Measurements from ENCODE around the gene NDUFB10.
"Not testable (repeated sequence)": the region's sequence is repeated elsewhere in the genome, so short reads cannot be mapped to it uniquely, and the experiment has no call there.

The NDUFB10 gene

DNA sequence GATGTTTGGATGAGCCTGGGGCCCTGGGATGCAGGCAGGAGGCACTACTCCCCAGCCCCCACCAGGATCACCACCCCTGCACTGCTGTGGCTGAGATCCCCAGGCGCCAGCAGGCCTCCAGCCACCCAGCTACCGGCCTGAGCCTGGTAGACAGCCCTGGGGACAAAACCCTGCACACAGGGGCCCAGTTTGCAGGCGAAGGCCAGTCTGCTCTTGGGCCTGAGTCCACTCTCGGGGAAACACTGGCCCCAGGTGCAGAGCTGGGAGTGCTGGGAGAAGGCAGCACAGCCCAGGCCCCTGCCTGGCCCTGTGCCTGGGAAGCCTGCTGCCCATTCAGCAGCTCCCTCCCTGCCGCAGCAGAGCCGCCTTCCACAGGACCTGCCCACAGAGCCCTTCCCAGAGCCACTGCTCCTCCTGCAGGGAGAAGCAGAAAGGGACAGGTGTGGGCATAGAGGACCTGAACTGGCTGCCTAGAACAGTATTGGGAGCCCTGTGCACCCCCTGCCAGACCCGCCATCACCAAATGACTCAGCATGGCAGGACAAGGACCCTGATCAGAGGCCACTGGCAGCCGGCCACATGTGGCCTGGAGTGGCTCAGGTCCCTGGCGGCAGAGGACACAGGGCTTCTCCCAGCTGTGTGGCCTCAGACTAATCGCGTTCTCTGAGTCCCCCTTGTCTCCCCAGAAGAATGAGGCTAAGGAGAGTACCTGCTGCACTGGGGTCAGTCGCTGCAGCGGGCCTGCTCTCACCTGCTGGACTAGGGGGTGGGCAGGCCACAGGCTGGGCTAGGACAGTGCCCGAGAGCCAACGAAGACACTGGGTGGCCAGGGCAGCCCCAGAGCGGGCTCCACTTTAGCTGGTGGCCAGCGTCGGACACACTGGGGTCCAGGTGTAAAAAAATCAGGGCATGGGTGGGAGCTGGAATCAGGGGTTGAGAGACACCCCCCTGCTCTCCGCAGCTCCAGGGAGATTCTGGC lies 27.0 kb upstream of the NDUFB10 start:
- no peaks in the 10 kb centered on the region for H3K4me1 Mint-ChIP-seq
- H3K27me3 Mint-ChIP-seq = no peaks in the 10 kb centered on the region

DNA sequence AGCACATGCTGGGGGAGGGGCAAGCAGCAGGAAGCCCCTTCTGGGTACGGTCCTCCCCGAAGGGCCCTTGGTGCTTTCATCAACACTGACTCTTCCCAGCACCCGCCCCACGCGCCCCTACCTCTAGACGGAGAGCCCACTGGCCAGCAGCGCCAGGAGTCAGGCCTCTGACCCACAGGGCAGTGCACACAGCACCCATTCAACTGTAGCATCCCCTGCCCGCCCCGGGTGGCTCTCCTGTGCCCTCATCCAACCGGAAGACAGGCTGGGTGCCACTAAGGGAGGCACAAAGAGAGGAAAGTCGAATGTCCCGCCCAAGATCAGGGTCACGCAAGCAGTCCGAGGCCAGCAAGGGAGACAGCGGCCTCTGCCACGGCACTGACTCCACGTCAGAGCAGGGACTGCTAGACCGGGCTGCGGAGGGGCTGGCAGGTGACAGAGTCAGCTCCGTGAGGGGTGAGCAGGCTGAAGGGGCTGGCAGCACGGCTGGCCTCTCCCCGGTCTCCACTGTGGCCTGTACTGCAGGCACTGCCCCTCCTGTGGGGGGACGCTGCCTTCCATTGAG lies 26.2 kb upstream of the NDUFB10 start:
- Mint-ChIP-seq H3K27me3 (no peaks in the 10 kb centered on the region), H3K9me3 (no peaks in the 10 kb centered on the region), H3K36me3 (ENCODE audit: insufficient read depth) (peaks cover 8% of the 10 kb centered on the region), H3K27ac (ENCODE audit: low read depth) (no peak overlapping the region), H3K4me1 (no peaks in the 10 kb centered on the region), H3K4me3 (no peak overlapping the region)
- no peak for ATAC-seq (replicated peaks; ENCODE audit: extremely low read depth, poor library complexity, severe bottlenecking)
- no peak for DNase-seq (ENCODE audit: low spot score in 2 of 2)

More for the DNA sequence above, 27.0 kb upstream of the NDUFB10 start:
- no peak overlapping the region for H3K4me3 Mint-ChIP-seq
- no peak for DNase-seq (ENCODE audit: low spot score in 2 of 2)
- no peak for ATAC-seq (replicated peaks; ENCODE audit: extremely low read depth, poor library complexity, severe bottlenecking)
- no peak overlapping the region for H3K27ac Mint-ChIP-seq (ENCODE audit: low read depth)
- peaks cover 8% of the 10 kb centered on the region for H3K36me3 Mint-ChIP-seq (ENCODE audit: insufficient read depth)
- no peaks in the 10 kb centered on the region for H3K9me3 Mint-ChIP-seq

DNA sequence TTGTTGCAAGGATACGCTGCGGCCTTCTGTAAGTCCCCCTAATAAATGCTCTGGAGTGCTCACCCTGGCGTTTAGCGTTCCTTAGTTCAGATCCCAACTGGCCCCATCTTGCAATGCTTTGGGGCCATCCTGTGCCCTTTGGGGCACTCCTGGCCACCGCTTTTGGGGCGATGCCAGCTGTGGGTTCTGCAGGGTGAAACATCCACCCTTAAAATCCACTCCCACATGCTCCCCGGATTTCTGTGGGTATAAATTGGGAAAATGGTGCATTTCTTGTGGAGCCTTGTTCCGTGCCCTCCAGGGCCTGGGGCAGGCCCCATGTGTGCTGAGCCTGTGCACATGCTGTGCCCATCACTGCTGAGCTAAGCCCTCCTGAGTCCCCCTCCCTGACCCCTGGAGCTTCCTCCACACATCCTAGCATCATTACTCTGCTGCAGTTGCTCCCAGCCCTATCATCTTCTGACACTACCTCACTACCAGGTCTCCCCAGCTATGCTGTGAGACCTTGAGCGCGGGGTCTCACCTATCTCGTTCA lies 22.3 kb upstream of the NDUFB10 start:
- ATAC-seq (replicated peaks; ENCODE audit: extremely low read depth, poor library complexity, severe bottlenecking) (no peak), DNase-seq (ENCODE audit: low spot score in 2 of 2) (no peak)
- Mint-ChIP-seq H3K4me1 (peaks cover 7% of the 10 kb centered on the region), H3K27me3 (no peaks in the 10 kb centered on the region), H3K36me3 (ENCODE audit: insufficient read depth) (peaks cover 8% of the 10 kb centered on the region), H3K4me3 (no peak overlapping the region), H3K27ac (ENCODE audit: low read depth) (no peak overlapping the region), H3K9me3 (no peaks in the 10 kb centered on the region)

DNA sequence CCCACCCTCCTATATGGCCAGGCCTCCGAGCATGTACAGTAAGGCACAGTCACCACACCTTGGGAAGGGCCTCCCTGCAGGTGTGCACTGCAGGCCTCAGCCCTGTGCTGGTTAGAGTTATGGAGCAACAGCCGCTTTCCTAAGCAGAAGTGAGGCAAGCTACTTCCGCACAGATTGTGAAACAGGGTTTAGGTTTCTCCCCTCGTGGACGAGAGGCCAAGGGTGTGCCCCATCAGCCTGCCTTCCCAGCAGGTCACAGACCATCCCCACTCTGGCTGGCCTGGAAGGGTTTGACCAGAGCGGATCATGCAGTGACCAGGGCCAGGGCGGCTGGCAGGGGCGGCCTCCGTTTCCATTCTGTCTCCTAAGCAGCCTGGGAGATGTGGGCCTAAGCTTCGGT lies 21.0 kb upstream of the NDUFB10 start:
- DNase-seq (ENCODE audit: low spot score in 2 of 2) (no peak), ATAC-seq (replicated peaks; ENCODE audit: extremely low read depth, poor library complexity, severe bottlenecking) (no peak)
- peaks cover 8% of the 10 kb centered on the region for H3K36me3 Mint-ChIP-seq (ENCODE audit: insufficient read depth)
- no peak overlapping the region for H3K27ac Mint-ChIP-seq (ENCODE audit: low read depth)
- peaks cover 11% of the 10 kb centered on the region for H3K4me1 Mint-ChIP-seq
- no peak overlapping the region for H3K4me3 Mint-ChIP-seq
- no peaks in the 10 kb centered on the region for H3K27me3 Mint-ChIP-seq
- no peaks in the 10 kb centered on the region for H3K9me3 Mint-ChIP-seq

DNA sequence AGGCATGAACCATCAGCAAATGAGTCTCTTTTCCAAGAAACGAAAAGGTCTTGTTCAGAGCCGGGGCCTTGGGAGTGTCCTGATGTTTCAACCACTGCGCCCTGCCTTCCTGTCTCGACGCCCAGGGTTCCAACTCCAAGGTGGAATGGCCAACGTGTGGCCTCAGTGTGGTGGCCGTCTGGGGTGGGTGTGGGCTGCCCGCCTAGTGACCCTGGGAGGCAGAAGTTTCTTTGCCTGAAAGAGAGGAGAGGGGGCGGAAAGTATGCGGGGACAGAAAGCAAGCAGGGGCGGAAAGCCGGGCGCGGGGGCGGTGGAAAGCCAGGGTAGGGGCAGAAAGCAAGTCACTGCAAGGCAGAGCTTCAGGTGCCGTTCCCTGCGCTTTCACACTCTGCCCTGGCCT lies 20.4 kb upstream of the NDUFB10 start:
- no peaks in the 10 kb centered on the region for H3K27me3 Mint-ChIP-seq
- no peak overlapping the region for H3K27ac Mint-ChIP-seq (ENCODE audit: low read depth)
- H3K4me1 Mint-ChIP-seq = peaks cover 11% of the 10 kb centered on the region
- no peak overlapping the region for H3K4me3 Mint-ChIP-seq
- DNase-seq (ENCODE audit: low spot score in 2 of 2) (no peak), ATAC-seq (replicated peaks; ENCODE audit: extremely low read depth, poor library complexity, severe bottlenecking) (no peak)
- H3K36me3 Mint-ChIP-seq (ENCODE audit: insufficient read depth) = peaks cover 8% of the 10 kb centered on the region
- no peaks in the 10 kb centered on the region for H3K9me3 Mint-ChIP-seq

DNA sequence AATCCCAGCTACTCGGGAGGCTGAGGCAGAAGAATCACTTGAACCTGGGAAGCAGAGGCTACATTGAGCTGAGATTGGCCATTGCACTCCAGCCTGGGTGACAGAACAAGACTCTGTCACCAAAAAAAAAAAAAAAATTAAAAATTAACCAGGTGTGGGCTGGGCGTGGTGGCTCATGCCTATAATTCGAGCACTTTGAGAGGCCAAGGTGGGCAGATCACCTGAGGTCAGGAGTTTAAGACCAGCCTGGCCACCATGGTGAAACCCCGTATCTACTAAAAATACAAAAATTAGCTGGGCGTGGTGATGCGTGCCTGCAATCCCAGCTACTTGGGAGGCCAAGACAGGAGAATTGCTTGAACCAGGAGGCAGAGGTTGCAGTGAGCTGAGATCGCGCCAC lies 19.5 kb upstream of the NDUFB10 start:
- ATAC-seq (replicated peaks; ENCODE audit: extremely low read depth, poor library complexity, severe bottlenecking); H3K27ac Mint-ChIP-seq (ENCODE audit: low read depth): not testable (repeated sequence)

DNA sequence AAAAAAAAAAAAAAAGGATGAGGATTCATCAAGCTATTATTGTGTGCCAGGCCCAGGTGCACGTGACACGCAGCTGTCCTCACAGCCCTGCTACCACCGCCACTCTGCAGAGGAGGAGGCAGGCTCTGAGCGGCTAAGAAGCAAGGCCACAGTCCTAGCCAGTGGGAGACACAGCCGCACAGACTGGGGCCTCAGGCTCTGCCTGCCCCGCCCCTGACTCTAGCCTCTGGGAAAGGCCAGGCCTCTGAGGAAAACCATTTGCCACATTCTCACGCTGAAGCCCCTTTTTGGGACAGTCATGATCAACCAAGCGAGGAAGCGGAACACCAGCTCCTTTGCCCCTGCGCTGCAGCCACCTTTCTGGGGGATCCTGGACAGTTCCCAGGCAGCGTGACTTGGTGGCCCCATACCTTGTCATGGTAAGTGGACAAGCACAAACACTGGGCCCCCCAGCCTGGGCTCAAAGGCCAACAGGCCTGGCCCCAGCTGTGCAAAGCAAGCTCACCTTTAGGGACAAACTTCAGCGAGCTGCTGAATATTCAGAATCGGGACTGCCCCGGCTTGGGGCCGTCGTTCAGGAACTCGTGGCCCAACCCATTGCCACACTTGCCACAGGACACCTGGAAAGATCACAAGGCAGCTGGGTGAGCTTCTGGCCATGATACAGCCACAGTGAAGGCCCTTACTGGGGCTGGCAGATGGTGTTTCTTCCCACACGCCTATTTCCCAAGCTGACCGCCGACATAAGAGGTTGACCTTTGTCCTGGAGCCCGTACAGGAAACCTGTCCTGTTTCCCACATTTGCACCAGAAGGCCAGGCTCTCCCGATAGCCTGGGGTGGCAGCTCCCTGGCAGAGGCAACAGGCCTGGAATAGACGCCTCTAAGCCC lies 18.8 kb upstream of the NDUFB10 start:
- H3K4me1 Mint-ChIP-seq = peaks cover 11% of the 10 kb centered on the region
- no peak overlapping the region for H3K4me3 Mint-ChIP-seq
- no peaks in the 10 kb centered on the region for H3K9me3 Mint-ChIP-seq
- H3K36me3 Mint-ChIP-seq (ENCODE audit: insufficient read depth) = peaks cover 8% of the 10 kb centered on the region
- DNase-seq (ENCODE audit: low spot score in 2 of 2) (no peak), ATAC-seq (replicated peaks; ENCODE audit: extremely low read depth, poor library complexity, severe bottlenecking) (no peak)
- H3K27me3 Mint-ChIP-seq = no peaks in the 10 kb centered on the region
- H3K27ac Mint-ChIP-seq (ENCODE audit: low read depth) = no peak overlapping the region

More for the DNA sequence above, 19.5 kb upstream of the NDUFB10 start:
- not testable (repeated sequence) for H3K36me3 Mint-ChIP-seq (ENCODE audit: insufficient read depth); DNase-seq (ENCODE audit: low spot score in 2 of 2); H3K27me3 Mint-ChIP-seq; H3K9me3 Mint-ChIP-seq; H3K4me3 Mint-ChIP-seq
- peaks cover 11% of the 10 kb centered on the region for H3K4me1 Mint-ChIP-seq

DNA sequence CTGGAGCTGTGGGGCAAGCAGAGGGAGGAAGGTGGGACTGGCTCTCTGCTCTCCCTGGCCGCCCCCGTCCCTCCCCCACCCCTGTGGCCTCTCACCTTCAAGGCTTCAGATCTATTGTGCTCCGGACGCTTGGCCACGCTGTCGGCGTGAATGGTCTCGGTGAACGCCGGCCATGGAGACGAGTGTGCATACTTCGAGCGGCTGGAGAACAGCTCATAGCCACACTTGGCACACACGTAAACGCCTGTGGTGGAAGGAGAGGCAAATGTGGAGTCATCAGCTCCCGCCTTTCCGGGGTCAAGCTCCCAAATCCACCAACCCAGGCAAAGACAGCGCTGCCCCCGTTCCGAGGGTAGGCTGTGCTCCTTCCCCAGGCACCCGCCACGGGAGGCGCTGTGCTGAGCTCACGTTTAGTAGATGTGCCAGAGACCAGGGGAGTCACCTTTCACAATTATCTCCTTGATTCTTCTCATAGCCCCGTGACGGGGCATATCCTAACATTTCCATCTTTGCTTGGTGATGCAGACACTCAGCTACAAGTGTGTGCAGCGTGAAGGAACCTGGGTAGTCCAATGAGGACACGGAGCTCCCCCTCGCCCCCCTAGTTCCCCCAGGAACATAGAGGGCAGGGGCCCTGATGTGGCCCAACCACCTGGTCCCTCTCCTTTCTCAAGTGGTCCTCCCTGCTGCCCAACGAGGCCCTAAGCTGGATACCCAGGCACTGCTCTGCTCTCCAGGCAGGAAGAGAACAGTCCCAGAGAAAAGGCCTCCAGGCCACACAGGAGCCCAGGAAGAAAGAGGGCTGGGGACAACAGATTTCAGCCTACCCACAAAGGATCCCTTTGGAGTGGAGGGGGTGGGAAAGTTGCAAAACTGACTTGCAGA lies 17.9 kb upstream of the NDUFB10 start:
- Mint-ChIP-seq H3K9me3 (no peaks in the 10 kb centered on the region), H3K36me3 (ENCODE audit: insufficient read depth) (peaks cover 8% of the 10 kb centered on the region), H3K27me3 (no peaks in the 10 kb centered on the region), H3K4me3 (peak overlapping the region; percentile 91), H3K4me1 (peaks cover 11% of the 10 kb centered on the region), H3K27ac (ENCODE audit: low read depth) (no peak overlapping the region)
- ATAC-seq (replicated peaks; ENCODE audit: extremely low read depth, poor library complexity, severe bottlenecking) = no peak
- no peak for DNase-seq (ENCODE audit: low spot score in 2 of 2)

DNA sequence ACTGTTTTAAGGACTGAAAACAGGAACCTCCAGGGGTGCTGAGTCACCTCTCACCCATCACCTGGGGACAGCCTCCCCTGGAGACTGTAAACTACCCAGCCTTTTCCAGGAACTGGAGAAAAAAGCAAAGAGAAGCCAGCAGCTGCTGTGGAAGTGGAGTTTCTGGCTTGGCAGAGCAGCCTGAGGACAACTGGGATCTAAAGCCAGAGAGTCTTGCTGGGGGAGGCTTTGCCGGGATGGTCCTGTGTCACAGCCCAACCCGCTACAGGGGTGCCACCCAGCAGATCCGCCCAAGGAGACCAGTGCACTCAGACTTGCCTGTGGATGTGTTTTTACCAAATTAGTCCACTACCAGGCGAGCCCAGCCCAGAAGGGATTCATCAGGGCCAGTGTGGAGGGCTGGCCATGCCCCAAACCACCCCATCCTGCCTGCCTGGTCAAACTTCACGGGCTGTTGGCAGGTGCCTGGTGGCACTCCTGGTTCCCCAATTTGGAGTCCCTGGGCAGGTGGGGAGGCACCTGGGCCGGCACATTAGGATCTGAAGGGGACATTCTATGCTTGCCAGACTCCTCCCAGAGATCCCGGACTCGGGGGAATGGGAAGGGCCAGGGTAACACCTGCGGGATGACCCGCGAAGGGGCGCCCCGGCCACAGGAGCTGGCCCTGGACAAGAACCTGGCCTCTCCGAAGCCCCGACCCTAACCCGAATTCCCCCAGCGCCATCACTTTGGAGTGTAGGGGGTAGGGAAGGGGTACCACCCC lies 17.1 kb upstream of the NDUFB10 start:
- no peak for DNase-seq (ENCODE audit: low spot score in 2 of 2)

DNA sequence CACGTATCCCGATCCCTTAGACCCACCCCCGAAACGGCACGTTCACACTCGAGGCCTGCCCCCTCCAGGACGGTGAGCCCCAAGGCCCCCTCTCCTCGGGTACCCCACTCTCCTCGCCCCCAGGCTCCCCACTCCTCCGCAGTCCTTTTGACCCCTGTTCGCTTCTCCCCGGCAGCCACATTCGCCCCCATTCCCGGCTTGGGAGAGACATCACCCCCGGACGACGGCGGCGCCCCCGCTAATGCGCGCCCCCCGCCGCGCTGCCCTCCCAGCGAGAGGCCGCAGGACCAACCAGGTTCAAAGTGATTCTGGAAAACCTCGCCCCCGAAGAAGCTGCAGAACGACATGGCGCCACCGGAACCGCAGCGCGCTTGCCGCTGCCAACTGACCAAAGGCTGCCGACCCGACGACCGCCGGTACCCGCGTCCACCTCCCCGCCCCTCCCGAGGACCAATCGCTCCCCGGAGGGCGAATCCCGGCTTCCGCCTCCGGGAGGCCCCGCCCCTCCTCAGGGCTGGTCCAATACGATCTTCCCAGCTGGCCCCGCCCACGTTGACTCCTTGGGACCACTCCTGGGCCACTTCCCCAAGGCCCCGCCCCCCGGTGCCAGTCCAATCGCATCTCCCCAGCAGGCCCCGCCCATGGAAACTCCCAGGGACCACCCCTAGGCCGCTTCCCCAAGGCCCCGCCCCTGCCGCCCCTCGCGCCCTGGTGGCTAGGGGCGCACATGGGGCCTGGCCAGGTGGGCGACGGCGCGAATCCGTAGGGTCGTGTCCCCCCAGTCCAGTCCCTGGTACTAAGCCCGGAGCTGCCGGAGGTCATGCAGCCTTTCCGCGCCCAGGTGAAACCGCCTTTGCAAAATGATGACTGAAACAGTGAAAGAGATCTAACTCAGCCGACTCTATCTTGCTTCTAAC lies 16.3 kb upstream of the NDUFB10 start, which contains the start of gene MSRB1:
Gene MSRB1 (minus strand): TSS at position 390 of the 917 bp plus-strand sequence. CDS start 43 bp downstream, at position 347.
- DNase-seq (ENCODE audit: low spot score in 2 of 2) (peak; percentile 96 to 97), ATAC-seq (replicated peaks; ENCODE audit: extremely low read depth, poor library complexity, severe bottlenecking) (peak; percentile 99)
- Mint-ChIP-seq H3K4me3 (peak within 1 kb of the TSS; percentile 91), H3K36me3 (ENCODE audit: insufficient read depth) (peaks cover 6% of the 10 kb centered on the region), H3K9me3 (no peaks in the 10 kb centered on the region), H3K27ac (ENCODE audit: low read depth) (peak within 1 kb of the TSS; percentile 59), H3K27me3 (no peaks in the 10 kb centered on the region), H3K4me1 (peaks cover 11% of the 10 kb centered on the region)

More for the DNA sequence above, 17.1 kb upstream of the NDUFB10 start:
- no peak overlapping the region for H3K27ac Mint-ChIP-seq (ENCODE audit: low read depth)
- no peaks in the 10 kb centered on the region for H3K27me3 Mint-ChIP-seq
- no peak for ATAC-seq (replicated peaks; ENCODE audit: extremely low read depth, poor library complexity, severe bottlenecking)
- no peaks in the 10 kb centered on the region for H3K9me3 Mint-ChIP-seq
- peaks cover 8% of the 10 kb centered on the region for H3K36me3 Mint-ChIP-seq (ENCODE audit: insufficient read depth)
- H3K4me3 Mint-ChIP-seq = peak overlapping the region; percentile 91
- peaks cover 11% of the 10 kb centered on the region for H3K4me1 Mint-ChIP-seq
